Measurements from ENCODE around the gene UBE4B. TPM values are rescaled to one million over a fixed set of nuclear protein-coding genes. Genes with fewer than 3 reads are reported as not detected.

The UBE4B gene
- total and polyA plus RNA-seq, 9 of the 15 experiments (the other 6 are each of a cell fraction or from before 2014, with no cell fraction given) = 11.7 to 73.7 (median 40.1) TPM

GRCh38 chr1:10128101-10128765 lies 95.5 kb downstream of the UBE4B start:
- WGBS (ENCODE audit: insufficient coverage, low coverage, missing lambda C conversion rate) = 86% methylated on average over 9 of the region's 9 CpGs
- ATAC-seq (no peak), FAIRE-seq (peak; percentile 11), DNase-seq (ENCODE audit: extremely low read depth in 1 of 4, low spot score in 3 of 4) (no peak)
- Histone ChIP-seq H3K4me1 (replicated peaks in 1 of 2; ENCODE audit: control insufficient read depth in 2 of 2, insufficient read depth in 2 of 2, low read length in 2 of 2) (no peaks in the 10 kb centered on the region), H3K9ac (ENCODE audit: insufficient read depth in 1 of 2, low read depth in 2 of 2, low read length in 2 of 2) (no peak overlapping the region), H3K9me1 (ENCODE audit: control insufficient read depth, insufficient read depth, low read length) (no peaks in the 10 kb centered on the region), H3K9me3 (replicated peaks; ENCODE audit: control insufficient read depth, insufficient read depth, low read depth, low read length) (no peaks in the 10 kb centered on the region), H3K36me3 (ENCODE audit: control insufficient read depth, insufficient read depth, low read length) (peaks cover 72% of the 10 kb centered on the region), H3K4me3 (no peak overlapping the region), H3K27me3 (ENCODE audit: control insufficient read depth in 2 of 2, insufficient read depth in 2 of 2, low read length in 2 of 2) (no peaks in the 10 kb centered on the region), H3K4me2 (ENCODE audit: insufficient read depth, low read length) (no peak overlapping the region), H4K20me1 (replicated peaks; ENCODE audit: control insufficient read depth, insufficient read depth, low read length) (no peaks in the 10 kb centered on the region), H3K27ac (ENCODE audit: extremely low read depth, low read depth, low read length) (no peak overlapping the region), H3K79me2 (ENCODE audit: control insufficient read depth, insufficient read depth, low read length) (no peaks in the 10 kb centered on the region), H2AFZ (ENCODE audit: low read depth, low read length) (no peak overlapping the region)
- in situ Hi-C loops (cut with MboI) (no loop called here), intact Hi-C loops (cut with micrococcal nuclease) (no loop called here)
- CTCF ChIA-PET (ENCODE audit: low intra/inter-chr PET ratio) = no interaction called here
- POLR2A ChIA-PET = interaction anchor here (1.1 kb wide), 1 partner anchor 14 kb away, joined by 4 read pairs; no protein-coding TSS in a partner anchor
- BruUV-seq (replicated peaks) = TSS peak; percentile 19
- no peak for TF ChIP-seq RFX5 (IDR thresholded peaks at IDR 0.05; ENCODE audit: low read depth, low read length)
- no peak for TF ChIP-seq ZNF407 (IDR thresholded peaks at IDR 0.05; ENCODE audit: low read depth)
- TF ChIP-seq HMGN3 (IDR thresholded peaks at IDR 0.05; ENCODE audit: borderline replicate concordance, extremely low read depth, insufficient read length, low read depth, low read length) = no peak
- no peak for TF ChIP-seq ZNF282 (CRISPR knock-in tag; IDR thresholded peaks at IDR 0.05)
- TF ChIP-seq, protein P1, sequence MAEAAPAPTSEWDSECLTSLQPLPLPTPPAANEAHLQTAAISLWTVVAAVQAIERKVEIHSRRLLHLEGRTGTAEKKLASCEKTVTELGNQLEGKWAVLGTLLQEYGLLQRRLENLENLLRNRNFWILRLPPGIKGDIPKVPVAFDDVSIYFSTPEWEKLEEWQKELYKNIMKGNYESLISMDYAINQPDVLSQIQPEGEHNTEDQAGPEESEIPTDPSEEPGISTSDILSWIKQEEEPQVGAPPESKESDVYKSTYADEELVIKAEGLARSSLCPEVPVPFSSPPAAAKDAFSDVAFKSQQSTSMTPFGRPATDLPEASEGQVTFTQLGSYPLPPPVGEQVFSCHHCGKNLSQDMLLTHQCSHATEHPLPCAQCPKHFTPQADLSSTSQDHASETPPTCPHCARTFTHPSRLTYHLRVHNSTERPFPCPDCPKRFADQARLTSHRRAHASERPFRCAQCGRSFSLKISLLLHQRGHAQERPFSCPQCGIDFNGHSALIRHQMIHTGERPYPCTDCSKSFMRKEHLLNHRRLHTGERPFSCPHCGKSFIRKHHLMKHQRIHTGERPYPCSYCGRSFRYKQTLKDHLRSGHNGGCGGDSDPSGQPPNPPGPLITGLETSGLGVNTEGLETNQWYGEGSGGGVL (CRISPR knock-in tag; IDR thresholded peaks at IDR 0.05) = no peak
- TF ChIP-seq ZNF184 (CRISPR knock-in tag; IDR thresholded peaks at IDR 0.05) = no peak
- no peak for TF ChIP-seq SP1 (CRISPR knock-in tag; IDR thresholded peaks at IDR 0.05)
- TF ChIP-seq DACH1 (IDR thresholded peaks at IDR 0.05; ENCODE audit: partially characterized antibody) = no peak
- no peak for TF ChIP-seq ZNF3 (CRISPR knock-in tag; IDR thresholded peaks at IDR 0.05)
- no peak for TF ChIP-seq ZNF384 (IDR thresholded peaks at IDR 0.05; ENCODE audit: low read depth, low read length)
- no peak for TF ChIP-seq NR0B1 (IDR thresholded peaks at IDR 0.05; ENCODE audit: partially characterized antibody)

Data from K562 (cell line).